Tibial nerve (tissue), 4 donors: ENCODE data around the gene ELOVL4.

Source experiments
- EP300 ChIP-seq, 2 donors: sonication (generic); formaldehyde crosslinking; IDR thresholded peaks; one replicate each; pipeline ENCODE4 v1.6.1; 2017; ENCODE audit warnings: antibody characterized with exemption in 2 of 2, mild to moderate bottlenecking in 1 of 2
- TF ChIP-seq, protein P1 (sequence below), 5 experiments: fragments of 200-600 bp in 3 of 5; fragments of 450-650 bp in 2 of 5; sonication (generic) in 3 of 5; IDR thresholded peaks; one replicate each; pipeline ENCODE4 v1.5.1; 2016 to 2019; ENCODE audit warnings: antibody characterized with exemption in 5 of 5, mild to moderate bottlenecking in 3 of 5, moderate library complexity in 2 of 5

DNA sequence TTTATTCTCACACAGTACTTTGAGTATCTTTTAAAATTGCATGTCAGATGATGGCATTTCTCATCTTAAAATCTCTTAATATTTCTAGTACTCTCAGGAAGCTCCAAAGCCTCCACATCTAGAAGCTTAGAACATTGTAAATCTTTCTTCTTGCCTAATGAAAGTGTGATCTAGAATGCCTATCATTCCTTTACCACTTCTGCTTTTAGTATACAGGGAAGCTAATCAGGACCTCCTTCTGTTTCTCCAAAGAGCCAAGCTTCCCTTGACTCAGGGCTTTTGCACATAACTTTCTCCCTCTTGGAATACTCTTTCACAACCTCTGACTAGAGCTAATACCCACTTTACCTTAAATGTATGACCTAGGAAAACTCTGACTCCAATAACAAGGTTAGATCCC is 7.5 kb upstream of the ELOVL4 start:
- TF ChIP-seq, protein P1, sequence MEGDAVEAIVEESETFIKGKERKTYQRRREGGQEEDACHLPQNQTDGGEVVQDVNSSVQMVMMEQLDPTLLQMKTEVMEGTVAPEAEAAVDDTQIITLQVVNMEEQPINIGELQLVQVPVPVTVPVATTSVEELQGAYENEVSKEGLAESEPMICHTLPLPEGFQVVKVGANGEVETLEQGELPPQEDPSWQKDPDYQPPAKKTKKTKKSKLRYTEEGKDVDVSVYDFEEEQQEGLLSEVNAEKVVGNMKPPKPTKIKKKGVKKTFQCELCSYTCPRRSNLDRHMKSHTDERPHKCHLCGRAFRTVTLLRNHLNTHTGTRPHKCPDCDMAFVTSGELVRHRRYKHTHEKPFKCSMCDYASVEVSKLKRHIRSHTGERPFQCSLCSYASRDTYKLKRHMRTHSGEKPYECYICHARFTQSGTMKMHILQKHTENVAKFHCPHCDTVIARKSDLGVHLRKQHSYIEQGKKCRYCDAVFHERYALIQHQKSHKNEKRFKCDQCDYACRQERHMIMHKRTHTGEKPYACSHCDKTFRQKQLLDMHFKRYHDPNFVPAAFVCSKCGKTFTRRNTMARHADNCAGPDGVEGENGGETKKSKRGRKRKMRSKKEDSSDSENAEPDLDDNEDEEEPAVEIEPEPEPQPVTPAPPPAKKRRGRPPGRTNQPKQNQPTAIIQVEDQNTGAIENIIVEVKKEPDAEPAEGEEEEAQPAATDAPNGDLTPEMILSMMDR (IDR thresholded peaks at IDR 0.05) = no peak
- TF ChIP-seq EP300 (IDR thresholded peaks at IDR 0.05) = no peak
